Endodermal cell (in vitro differentiated cells): ENCODE measurements around the gene SERPINF2. TPM values are rescaled to one million over a fixed set of nuclear protein-coding genes. Genes with fewer than 3 reads are reported as not detected.

Experiments used
- DNase-seq: peaks from one replicate; pipeline ENCODE4 v3.0.0-alpha.2; 2017
- H3K27ac ChIP-seq: 2 replicates; pipeline ENCODE4 v1.5.1; 2013; ENCODE audit warnings: mild to moderate bottlenecking, low read depth, low read length, moderate library complexity
- H3K27me3 ChIP-seq: 2 replicates; pipeline ENCODE4 v1.6.1; 2013; ENCODE audit warnings: mild to moderate bottlenecking, low read length, moderate library complexity; ENCODE audit not compliant: insufficient read depth, control insufficient read depth, poor library complexity, severe bottlenecking
- H3K36me3 ChIP-seq: 2 replicates; pipeline ENCODE4 v1.7.0; 2013; ENCODE audit warnings: mild to moderate bottlenecking, low read length, moderate library complexity; ENCODE audit not compliant: control insufficient read depth, insufficient read depth
- H3K4me1 ChIP-seq: one replicate; pipeline ENCODE4 v1.7.0; 2013; ENCODE audit warnings: low read length; ENCODE audit not compliant: control insufficient read depth, insufficient read depth
- H3K4me3 ChIP-seq: 2 replicates; pipeline ENCODE4 v1.5.1; 2013; ENCODE audit warnings: mild to moderate bottlenecking, low read length, moderate library complexity
- H3K9ac ChIP-seq: 2 replicates; pipeline ENCODE4 v1.6.1; 2013; ENCODE audit warnings: mild to moderate bottlenecking, low read length, moderate library complexity; ENCODE audit not compliant: poor library complexity, severe bottlenecking; ENCODE audit errors: extremely low read depth
- H3K9me3 ChIP-seq: 2 replicates; pipeline ENCODE4 v1.6.1; 2013; ENCODE audit warnings: mild to moderate bottlenecking, low read length, moderate library complexity; ENCODE audit not compliant: control insufficient read depth
- H3K27ac Mint-ChIP-seq: 2 replicates; pipeline ENCODE4 v1.8.0; 2020; ENCODE audit warnings: mixed read lengths
- H3K27me3 Mint-ChIP-seq: 2 replicates; pipeline ENCODE4 v1.8.0; 2021; ENCODE audit warnings: mild to moderate bottlenecking, mixed read lengths; ENCODE audit not compliant: insufficient read depth
- H3K36me3 Mint-ChIP-seq: 2 replicates; pipeline ENCODE4 v1.8.0; 2020; ENCODE audit warnings: low read depth, mixed read lengths
- H3K4me1 Mint-ChIP-seq: 2 replicates; pipeline ENCODE4 v1.8.0; 2020; ENCODE audit warnings: mixed read lengths
- H3K4me3 Mint-ChIP-seq: 2 replicates; pipeline ENCODE4 v1.8.0; 2020; ENCODE audit warnings: mild to moderate bottlenecking, moderate library complexity, mixed read lengths
- H3K9me3 Mint-ChIP-seq: 2 replicates; pipeline ENCODE4 v1.8.0; 2020; ENCODE audit warnings: mild to moderate bottlenecking, mixed read lengths
- WGBS, 2 experiments: methylation state at CpG; one replicate each; pipeline versions ENCODE4 v1.1.5 to v1.1.7; 2013; ENCODE audit warnings: missing lambda C conversion rate in 2 of 2, mixed read lengths in 1 of 2; ENCODE audit not compliant: insufficient coverage in 1 of 2, insufficient read length in 1 of 2; 5-methylcytosine and 5-hydroxymethylcytosine counted together
- total RNA-seq, 2 donors: library from RNA; stranded (reverse); fragmentation: NEBNext Ultra II Directional in 1 of 2; extraction: Animal tissue kit (Norgen Biotek cat#: 25700) in 1 of 2; gene quantifications; 2 replicates in 1 of 2; 3 replicates in 1 of 2; pipeline ENCODE4 v1.2.1, GENCODE V29; 2021
- TF ChIP-seq, protein P1 (sequence below): fragments of 200-600 bp; sonication (generic); conservative IDR thresholded peaks from 2 replicates; pipeline ENCODE4 v1.5.0; 2021; ENCODE audit warnings: antibody characterized with exemption, mild to moderate bottlenecking

The SERPINF2 gene
- total RNA-seq, 2 donors from 2014 or later, result 0.86 to 1.8 TPM

DNA sequence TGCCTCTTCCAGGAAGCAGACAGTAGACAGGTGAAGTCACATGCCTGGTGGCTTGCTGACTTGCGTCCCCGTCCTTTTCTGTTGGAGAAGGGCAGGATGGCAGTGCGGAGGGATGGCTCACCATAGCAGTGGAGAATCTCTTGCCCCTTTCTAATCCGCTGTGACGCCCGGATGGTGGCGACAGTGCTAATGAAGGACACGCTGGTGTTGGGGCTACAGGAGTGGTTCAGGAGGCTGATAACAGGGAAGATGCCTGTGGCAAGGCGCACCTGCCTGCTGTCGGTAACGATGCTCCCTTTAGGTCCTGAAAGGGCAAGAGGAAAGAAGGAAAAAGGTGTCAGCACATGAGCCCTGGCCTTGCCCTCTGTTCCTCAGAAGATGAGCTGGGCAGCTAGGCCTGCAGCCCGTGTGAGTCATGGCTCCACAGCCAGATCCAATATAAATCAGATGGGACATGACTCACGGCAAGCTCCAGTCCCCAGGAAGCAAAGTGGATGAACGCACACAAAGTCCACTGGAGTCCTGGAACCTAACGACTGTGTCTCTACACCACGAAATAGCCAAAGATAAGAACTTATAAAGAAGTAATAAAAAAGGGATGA, 44.7 kb downstream of the SERPINF2 start:
- Mint-ChIP-seq H3K4me3 (no peak overlapping the region), H3K36me3 (peaks cover 63% of the 10 kb centered on the region), H3K27me3 (no peaks in the 10 kb centered on the region), H3K4me1 (peaks cover 2% of the 10 kb centered on the region), H3K27ac (no peak overlapping the region), H3K9me3 (no peaks in the 10 kb centered on the region)
- Histone ChIP-seq H3K27me3 (no peaks in the 10 kb centered on the region), H3K4me3 (no peak overlapping the region), H3K27ac (no peak overlapping the region), H3K4me1 (no peaks in the 10 kb centered on the region), H3K36me3 (peaks cover 47% of the 10 kb centered on the region), H3K9me3 (no peaks in the 10 kb centered on the region), H3K9ac (no peak overlapping the region)
- no peak for DNase-seq
- WGBS, 2 experiments, result 95 to 97% methylated on average over 16 of the region's 16 CpGs
- TF ChIP-seq, protein P1, sequence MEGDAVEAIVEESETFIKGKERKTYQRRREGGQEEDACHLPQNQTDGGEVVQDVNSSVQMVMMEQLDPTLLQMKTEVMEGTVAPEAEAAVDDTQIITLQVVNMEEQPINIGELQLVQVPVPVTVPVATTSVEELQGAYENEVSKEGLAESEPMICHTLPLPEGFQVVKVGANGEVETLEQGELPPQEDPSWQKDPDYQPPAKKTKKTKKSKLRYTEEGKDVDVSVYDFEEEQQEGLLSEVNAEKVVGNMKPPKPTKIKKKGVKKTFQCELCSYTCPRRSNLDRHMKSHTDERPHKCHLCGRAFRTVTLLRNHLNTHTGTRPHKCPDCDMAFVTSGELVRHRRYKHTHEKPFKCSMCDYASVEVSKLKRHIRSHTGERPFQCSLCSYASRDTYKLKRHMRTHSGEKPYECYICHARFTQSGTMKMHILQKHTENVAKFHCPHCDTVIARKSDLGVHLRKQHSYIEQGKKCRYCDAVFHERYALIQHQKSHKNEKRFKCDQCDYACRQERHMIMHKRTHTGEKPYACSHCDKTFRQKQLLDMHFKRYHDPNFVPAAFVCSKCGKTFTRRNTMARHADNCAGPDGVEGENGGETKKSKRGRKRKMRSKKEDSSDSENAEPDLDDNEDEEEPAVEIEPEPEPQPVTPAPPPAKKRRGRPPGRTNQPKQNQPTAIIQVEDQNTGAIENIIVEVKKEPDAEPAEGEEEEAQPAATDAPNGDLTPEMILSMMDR, result no peak

DNA sequence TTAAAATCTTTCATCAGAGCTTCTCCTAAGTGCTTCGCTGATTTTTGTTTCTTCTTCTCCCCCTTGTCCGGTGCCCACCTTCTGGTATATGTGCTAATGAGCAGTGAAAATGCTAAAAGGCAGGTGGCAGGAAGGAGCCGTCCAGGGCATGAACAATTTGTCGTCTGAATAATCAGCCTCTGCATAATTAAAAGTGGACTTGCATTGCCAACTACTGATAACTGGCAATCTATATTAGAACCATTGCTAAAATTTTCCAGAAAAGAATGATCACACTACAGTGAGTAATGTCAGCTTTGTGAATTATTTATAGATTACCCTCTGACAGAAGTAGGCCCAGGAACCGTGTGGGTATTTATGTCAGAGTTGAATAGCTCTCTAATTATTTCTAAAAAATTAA, 47.3 kb downstream of the SERPINF2 start:
- H3K36me3 ChIP-seq, result peaks cover 31% of the 10 kb centered on the region
- TF ChIP-seq, protein P1, result no peak
- H3K9me3 Mint-ChIP-seq, result no peaks in the 10 kb centered on the region
- H3K27ac Mint-ChIP-seq, result no peak overlapping the region
- 50 to 71% methylated on average over 2 to 4 of the region's 5 CpGs for WGBS, 2 experiments
- no peaks in the 10 kb centered on the region for H3K4me1 Mint-ChIP-seq
- no peak overlapping the region for H3K4me3 Mint-ChIP-seq
- no peak overlapping the region for H3K4me3 ChIP-seq
- no peaks in the 10 kb centered on the region for H3K27me3 ChIP-seq
- no peak overlapping the region for H3K27ac ChIP-seq
- H3K4me1 ChIP-seq, result no peaks in the 10 kb centered on the region
- H3K27me3 Mint-ChIP-seq, result no peaks in the 10 kb centered on the region
- H3K9me3 ChIP-seq, result no peaks in the 10 kb centered on the region
- no peak overlapping the region for H3K9ac ChIP-seq
- peaks cover 52% of the 10 kb centered on the region for H3K36me3 Mint-ChIP-seq
- no peak for DNase-seq

DNA sequence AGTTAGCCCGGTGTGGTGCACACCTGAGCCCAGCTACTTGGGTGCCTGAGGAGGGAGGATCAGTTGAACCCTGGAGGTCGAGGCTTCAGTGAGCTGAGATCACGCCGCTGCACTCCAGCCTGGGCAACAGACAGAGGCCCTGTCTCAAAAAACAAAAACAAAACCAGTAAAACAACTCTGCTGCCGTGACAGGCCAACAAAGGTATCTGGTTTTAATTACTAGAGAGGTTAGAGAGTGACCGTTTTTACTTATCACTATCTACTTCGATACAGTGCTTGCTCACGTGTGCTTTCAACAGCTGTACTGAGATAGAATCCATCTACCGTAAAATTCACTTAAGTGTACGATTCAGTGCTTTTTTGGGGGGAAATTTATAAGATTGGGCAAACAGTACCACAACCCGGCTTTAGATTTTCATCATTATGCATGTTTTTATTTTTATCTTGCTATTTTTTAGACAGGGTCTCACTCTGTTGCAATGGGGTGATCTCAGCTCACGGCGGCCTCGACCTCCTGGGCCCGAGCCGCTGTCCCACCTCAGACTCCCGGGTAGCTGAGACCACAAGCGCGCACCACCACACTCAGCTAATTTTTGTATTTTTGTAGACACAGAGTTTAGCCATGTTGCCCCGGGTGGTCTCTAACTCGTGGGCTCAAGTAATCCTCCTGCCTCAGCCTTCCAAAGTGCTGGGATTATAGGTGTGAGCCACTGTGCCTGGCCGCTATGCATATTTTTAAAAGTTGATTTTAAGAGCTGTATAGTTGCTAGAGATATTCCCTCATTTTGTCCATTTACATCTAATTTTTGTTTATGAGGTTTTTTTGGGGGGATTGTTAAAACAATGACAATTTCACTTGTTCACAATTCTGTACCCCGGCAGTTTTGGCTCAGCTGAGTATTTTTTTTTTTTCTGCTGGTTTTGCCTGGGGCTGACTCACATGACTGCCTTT, 50.1 kb downstream of the SERPINF2 start:
- Mint-ChIP-seq H3K27ac (peak overlapping the region; percentile 64), H3K36me3 (peaks cover 46% of the 10 kb centered on the region)

More for the DNA sequence above, 50.1 kb downstream of the SERPINF2 start:
- Histone ChIP-seq H3K36me3 (peaks cover 14% of the 10 kb centered on the region), H3K4me3 (no peak overlapping the region), H3K9me3 (no peaks in the 10 kb centered on the region), H3K9ac (no peak overlapping the region), H3K27ac (no peak overlapping the region), H3K4me1 (no peaks in the 10 kb centered on the region), H3K27me3 (no peaks in the 10 kb centered on the region)
- H3K4me1 Mint-ChIP-seq, result no peaks in the 10 kb centered on the region
- no peaks in the 10 kb centered on the region for H3K27me3 Mint-ChIP-seq
- no peaks in the 10 kb centered on the region for H3K9me3 Mint-ChIP-seq
- H3K4me3 Mint-ChIP-seq, result no peak overlapping the region
- 88 to 92% methylated on average over 21 to 23 of the region's 23 CpGs for WGBS, 2 experiments
- DNase-seq, result no peak
- TF ChIP-seq, protein P1, result no peak
